C4-2B (cell line): ENCODE data around the gene MEFV.
"Not testable (repeated sequence)": the region's sequence is repeated elsewhere in the genome, so short reads cannot be mapped to it uniquely, and the experiment has no call there.

Experiments
- H3K27ac ChIP-seq: fragments of 450-650 bp; 2 replicates; pipeline ENCODE4 v1.5.1; 2017
- CTCF ChIP-seq: fragments of 450-650 bp; conservative IDR thresholded peaks from 2 replicates; pipeline ENCODE4 v1.5.1; 2017; ENCODE audit warnings: mild to moderate bottlenecking
- ZFX ChIP-seq: fragments of 450-650 bp; IDR thresholded peaks from 2 replicates; pipeline ENCODE4 v1.6.1; 2017

Gene MEFV

DNA sequence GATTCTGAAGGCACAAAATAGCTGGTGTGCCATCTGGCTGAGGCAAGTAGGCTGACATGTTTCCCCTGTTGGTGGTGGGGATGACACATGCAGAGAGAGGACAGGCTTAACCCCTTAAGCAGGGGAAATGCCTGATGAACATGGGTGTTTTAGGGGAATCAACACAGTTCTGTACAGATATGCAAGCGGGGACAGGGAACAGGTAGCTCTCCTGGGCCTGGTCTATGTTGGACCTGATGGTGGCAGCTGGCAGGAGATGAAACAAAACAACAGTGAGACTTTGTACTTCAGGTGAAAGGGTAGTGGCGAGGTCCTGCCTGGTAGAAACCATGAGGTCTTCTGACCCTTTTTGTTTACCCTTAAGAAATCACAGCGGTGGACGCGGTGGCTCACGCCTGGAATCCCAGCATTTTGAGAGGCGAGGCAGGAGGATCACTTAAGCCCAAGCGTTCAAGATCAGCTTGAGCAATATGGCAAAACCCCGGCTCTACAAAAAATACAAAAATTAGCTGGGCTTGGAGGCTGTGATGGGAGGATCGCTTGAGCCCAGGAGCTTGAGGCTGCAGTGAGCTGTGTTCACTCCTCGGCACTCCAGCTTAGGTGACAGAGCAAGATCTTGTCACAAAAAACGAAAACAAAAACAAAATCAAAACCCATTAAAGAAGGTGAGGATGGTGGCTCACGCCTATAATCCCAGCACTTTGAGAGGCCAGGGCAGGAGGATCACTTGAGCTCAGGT, 57.9 kb downstream of the MEFV start:
- no peak overlapping the region for H3K27ac ChIP-seq
- TF ChIP-seq ZFX, result no peak
- TF ChIP-seq CTCF, result no peak

DNA sequence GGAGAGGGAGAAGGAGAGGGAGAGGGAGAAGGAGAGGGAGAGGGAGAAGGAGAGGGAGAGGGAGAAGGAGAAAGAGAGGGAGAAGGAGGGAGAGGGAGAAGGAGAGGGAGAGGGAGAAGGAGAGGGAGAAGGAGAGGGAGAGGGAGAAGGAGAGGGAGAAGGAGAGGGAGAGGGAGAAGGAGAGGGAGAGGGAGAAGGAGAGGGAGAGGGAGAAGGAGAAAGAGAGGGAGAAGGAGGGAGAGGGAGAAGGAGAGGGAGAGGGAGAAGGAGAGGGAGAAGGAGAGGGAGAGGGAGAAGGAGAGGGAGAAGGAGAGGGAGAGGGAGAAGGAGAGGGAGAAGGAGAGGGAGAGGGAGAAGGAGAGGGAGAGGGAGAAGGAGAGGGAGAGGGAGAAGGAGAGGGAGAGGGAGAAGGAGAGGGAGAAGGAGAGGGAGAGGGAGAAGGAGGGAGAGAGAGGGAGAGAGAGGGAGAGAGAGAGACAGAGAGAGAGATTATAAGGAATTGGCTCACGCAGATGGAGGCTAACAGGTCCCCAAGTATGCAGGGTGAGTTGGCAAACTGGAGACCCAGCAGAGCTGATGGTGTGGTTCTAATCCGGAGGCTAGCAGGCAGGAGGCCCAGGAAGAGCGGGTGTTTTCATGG, 58.6 kb downstream of the MEFV start:
- not testable (repeated sequence) for H3K27ac ChIP-seq

- TF ChIP-seq CTCF (no peak), ZFX (no peak)
Observed at GRCh38 chr16:3195975-3196374, 60.5 kb downstream of the MEFV start.

DNA sequence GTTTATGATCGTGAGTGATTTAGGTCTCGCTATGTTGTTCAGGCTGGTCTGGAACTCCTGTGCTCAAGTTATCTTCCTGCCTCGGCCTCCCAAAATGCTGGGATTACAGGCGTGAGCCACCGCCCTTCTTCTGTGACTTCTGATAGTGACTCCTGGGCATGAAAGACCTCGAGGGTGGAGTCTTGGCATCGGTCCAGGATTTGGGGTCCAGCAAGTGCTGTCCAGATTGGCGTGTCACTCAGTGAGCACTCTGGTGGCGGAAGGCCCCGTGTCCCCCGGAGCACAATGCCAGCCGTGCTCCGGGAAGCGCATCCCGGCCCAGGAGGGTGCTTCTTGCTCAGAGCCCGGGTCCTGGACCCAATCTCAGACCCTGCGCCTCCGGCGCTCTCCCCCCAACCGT, 61.6 kb downstream of the MEFV start:
- TF ChIP-seq ZFX, result no peak
- no peak for TF ChIP-seq CTCF
- no peak overlapping the region for H3K27ac ChIP-seq

More at GRCh38 chr16:3195975-3196374, 60.5 kb downstream of the MEFV start:
- no peak overlapping the region for H3K27ac ChIP-seq

DNA sequence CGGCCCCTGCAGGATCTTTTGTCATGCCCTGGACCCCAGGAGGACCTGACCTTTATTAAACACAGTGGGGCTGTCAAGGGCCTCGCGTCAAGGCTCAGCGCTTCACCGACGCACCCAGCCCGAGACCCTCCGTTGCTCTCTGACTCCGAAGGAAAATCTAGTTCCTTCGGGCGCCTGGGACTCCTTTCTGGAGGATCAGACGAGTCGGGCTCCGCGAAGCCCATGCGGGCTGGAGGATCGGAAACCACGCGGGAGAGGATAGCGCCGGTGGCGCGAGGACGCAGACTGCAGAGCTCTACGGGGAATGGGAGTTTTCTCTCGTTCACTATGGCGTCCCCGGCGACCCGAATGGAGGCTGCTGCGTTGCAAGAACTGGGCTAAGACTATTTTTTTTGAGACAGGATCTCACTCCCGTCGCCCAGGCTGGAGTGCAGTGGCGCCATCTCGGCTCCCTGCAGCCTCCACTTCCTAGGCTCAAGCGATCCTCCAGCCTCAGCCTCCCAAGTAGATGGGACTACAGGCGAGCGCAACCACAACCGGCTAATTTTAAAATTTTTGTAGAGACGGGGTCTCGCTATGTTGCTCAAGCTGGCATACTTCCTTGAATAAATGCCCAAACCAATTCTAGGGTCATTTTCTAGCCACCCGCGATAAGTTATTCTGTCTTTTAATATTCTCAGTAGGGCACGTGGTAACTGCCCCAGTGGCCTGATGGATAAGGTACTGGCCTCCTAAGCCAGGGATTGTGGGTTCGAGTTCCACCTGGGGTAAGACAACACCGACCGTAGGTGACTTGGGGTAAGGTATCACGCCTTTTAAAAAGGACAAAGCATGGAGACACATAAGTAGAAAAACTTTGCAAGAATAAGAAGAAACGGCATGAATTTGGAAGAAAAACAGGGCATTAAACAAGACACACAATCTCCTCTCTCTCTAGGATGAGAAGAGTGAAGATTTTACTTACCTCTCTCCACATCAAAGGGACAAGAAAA, 62.9 kb downstream of the MEFV start:
- no peak overlapping the region for H3K27ac ChIP-seq
- TF ChIP-seq CTCF (no peak), ZFX (no peak)

- TF ChIP-seq ZFX, result no peak
- no peak for TF ChIP-seq CTCF
- H3K27ac ChIP-seq, result no peak overlapping the region
Observed at GRCh38 chr16:3192476-3193019, 63.9 kb downstream of the MEFV start.
